Body of pancreas (tissue), 4 donors: ENCODE data around the gene CDH7. TPM values are rescaled to one million over a fixed set of nuclear protein-coding genes. Genes with fewer than 3 reads are reported as not detected.

Source experiments
- ATAC-seq: fragments of 150-250 bp; one replicate; pipeline ENCODE4 v1.9.1; 2016
- DNase-seq, 4 donors: peaks; one replicate each; pipeline ENCODE4 v3.0.0-alpha.2; 2019
- H3K27ac ChIP-seq, 4 donors: fragments of 200-600 bp; sonication (generic); 1 replicate in 3 of 4; 2 replicates in 1 of 4; pipeline versions ENCODE4 v1.5.1 to v1.6.1; 2016 to 2019; ENCODE audit warnings: mild to moderate bottlenecking in 1 of 4, mixed read lengths in 1 of 4, moderate library complexity in 1 of 4
- H3K27me3 ChIP-seq, 2 donors: fragments of 200-600 bp; sonication (generic); one replicate each; pipeline ENCODE4 v1.6.0; 2016; ENCODE audit warnings: mild to moderate bottlenecking in 1 of 2
- H3K36me3 ChIP-seq, 2 donors: fragments of 200-600 bp; sonication (generic); replicated peaks in 1 of 2; 2 replicates each; pipeline ENCODE4 v1.5.1; 2016; ENCODE audit warnings: low read depth in 2 of 2; ENCODE audit not compliant: insufficient read depth in 1 of 2
- H3K4me1 ChIP-seq: fragments of 200-600 bp; sonication (generic); one replicate; pipeline ENCODE4 v1.6.0; 2016
- H3K4me3 ChIP-seq, 2 donors: fragments of 200-600 bp; sonication (generic); 1 replicate in 1 of 2; 2 replicates in 1 of 2; pipeline ENCODE4 v1.5.1; 2016 to 2019
- H3K9me3 ChIP-seq, 3 donors: fragments of 200-600 bp; sonication (generic); 1 replicate in 2 of 3; 2 replicates in 1 of 3; pipeline ENCODE4 v1.5.1; 2016
- CTCF ChIP-seq, 7 experiments: fragments of 450-650 bp in 4 of 7; fragments of 200-600 bp in 3 of 7; sonication (generic) in 3 of 7; IDR thresholded peaks; one replicate each; pipeline ENCODE4 v1.5.1; 2016 to 2019; ENCODE audit warnings: antibody characterized with exemption in 7 of 7
- POLR2A ChIP-seq, 3 donors: fragments of 450-650 bp; IDR thresholded peaks; one replicate each; pipeline ENCODE4 v1.6.1; 2016; ENCODE audit warnings: antibody characterized with exemption in 3 of 3, mild to moderate bottlenecking in 2 of 3
- WGBS, 2 donors: methylation state at CpG; one replicate each; pipeline ENCODE4 v1.1.5; 2017; 5-methylcytosine and 5-hydroxymethylcytosine counted together
- intact Hi-C: fragments of 100-400 bp; cut with DNase I; formaldehyde crosslinking; loops from one replicate; pipeline ENCODE4 v1.15.1; 2023
- total RNA-seq, 2 donors: library from RNA; depleted of rRNA; stranded (reverse); fragments of >200 nt; gene quantifications; one replicate each; pipeline ENCODE4 v1.1.0, GENCODE V29; 2016

The CDH7 gene
- total RNA-seq, 2 donors from 2014 or later = not detected

DNA sequence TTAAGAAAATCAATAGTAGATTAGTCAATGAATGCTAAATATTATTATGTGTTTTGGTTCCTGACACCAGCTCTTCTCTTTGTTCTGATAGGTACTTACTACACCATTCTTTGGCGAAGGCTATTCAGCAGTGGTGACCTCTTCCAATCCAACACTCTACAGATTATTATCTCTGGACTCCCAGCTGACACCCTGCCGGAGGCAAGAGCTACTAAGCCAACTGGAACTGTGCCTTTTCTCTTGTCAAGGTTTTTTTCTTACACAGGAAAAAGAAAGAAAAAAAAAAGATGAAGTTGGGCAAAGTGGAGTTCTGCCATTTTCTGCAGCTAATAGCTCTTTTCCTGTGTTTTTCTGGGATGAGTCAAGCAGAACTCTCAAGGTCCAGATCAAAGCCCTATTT, 11.7 kb downstream of the CDH7 start:
- TF ChIP-seq POLR2A (IDR thresholded peaks at IDR 0.05) = no peak
- TF ChIP-seq CTCF (IDR thresholded peaks at IDR 0.05) = no peak
- Histone ChIP-seq H3K9me3 (no peaks in the 10 kb centered on the region), H3K36me3 (no peaks in the 10 kb centered on the region), H3K27ac (no peak overlapping the region), H3K4me3 (no peak overlapping the region), H3K4me1 (no peaks in the 10 kb centered on the region), H3K27me3 (no peaks in the 10 kb centered on the region)
- WGBS, 2 donors = 38 to 49% methylated on average over 2 of the region's 2 CpGs
- DNase-seq (no peak), ATAC-seq (no peak)
- intact Hi-C loops = no loop called here

DNA sequence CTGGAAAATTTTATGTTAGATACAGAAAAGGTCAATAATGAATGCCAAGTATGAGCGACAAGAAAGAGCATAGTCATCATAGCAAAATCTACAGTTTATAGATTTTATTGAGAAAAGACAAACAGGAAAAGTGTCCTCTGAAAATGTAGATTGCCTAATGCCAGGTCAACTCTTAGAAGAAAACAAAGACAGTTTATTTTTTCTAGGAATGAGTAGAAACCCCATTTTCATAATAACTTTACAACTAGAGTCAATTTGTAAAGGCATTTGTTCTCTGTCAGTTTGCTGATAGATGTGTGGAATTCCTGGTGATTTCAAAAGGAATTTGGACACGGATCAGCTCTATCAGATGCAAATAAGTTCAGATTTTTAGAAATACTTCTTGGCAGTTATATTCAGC, 16.6 kb downstream of the CDH7 start:
- no peak for DNase-seq
- no peak overlapping the region for H3K4me3 ChIP-seq
- TF ChIP-seq POLR2A (IDR thresholded peaks at IDR 0.05) (no peak), CTCF (IDR thresholded peaks at IDR 0.05) (no peak)
- no peak overlapping the region for H3K27ac ChIP-seq
- H3K4me1 ChIP-seq = no peaks in the 10 kb centered on the region
- H3K36me3 ChIP-seq = no peaks in the 10 kb centered on the region
- no peaks in the 10 kb centered on the region for H3K27me3 ChIP-seq
- no peak for ATAC-seq
- 41 to 44% methylated on average over 2 of the region's 2 CpGs for WGBS, 2 donors
- H3K9me3 ChIP-seq = peaks cover 0 to 4% (median 0%) of the 10 kb centered on the region in 3 donors
- intact Hi-C loops = no loop called here

GRCh38 chr18:65768120-65768778, 17.4 kb downstream of the CDH7 start:
- H3K27me3 ChIP-seq = no peaks in the 10 kb centered on the region
- no peak for ATAC-seq
- WGBS, 2 donors = 71 to 75% methylated on average over 15 of the region's 15 CpGs

GRCh38 chr18:65769652-65770051, 18.8 kb downstream of the CDH7 start:
- Histone ChIP-seq H3K4me1 (no peaks in the 10 kb centered on the region), H3K9me3 (peaks cover 0 to 4% (median 0%) of the 10 kb centered on the region in 3 donors), H3K27ac (no peak overlapping the region), H3K27me3 (no peaks in the 10 kb centered on the region), H3K4me3 (no peak overlapping the region), H3K36me3 (no peaks in the 10 kb centered on the region)
- DNase-seq (no peak), ATAC-seq (no peak)
- intact Hi-C loops = no loop called here
- WGBS, 2 donors = 67 to 68% methylated on average over 4 of the region's 4 CpGs
- no peak for TF ChIP-seq CTCF (IDR thresholded peaks at IDR 0.05)
- TF ChIP-seq POLR2A (IDR thresholded peaks at IDR 0.05) = no peak

More at GRCh38 chr18:65768120-65768778, 17.4 kb downstream of the CDH7 start:
- intact Hi-C loops = no loop called here
- peaks cover 0 to 4% (median 0%) of the 10 kb centered on the region in 3 donors for H3K9me3 ChIP-seq
- no peak for DNase-seq
- H3K36me3 ChIP-seq = no peaks in the 10 kb centered on the region
- no peak overlapping the region for H3K27ac ChIP-seq
- H3K4me3 ChIP-seq = no peak overlapping the region
- no peaks in the 10 kb centered on the region for H3K4me1 ChIP-seq
- no peak for TF ChIP-seq CTCF (IDR thresholded peaks at IDR 0.05)
- TF ChIP-seq POLR2A (IDR thresholded peaks at IDR 0.05) = no peak

DNA sequence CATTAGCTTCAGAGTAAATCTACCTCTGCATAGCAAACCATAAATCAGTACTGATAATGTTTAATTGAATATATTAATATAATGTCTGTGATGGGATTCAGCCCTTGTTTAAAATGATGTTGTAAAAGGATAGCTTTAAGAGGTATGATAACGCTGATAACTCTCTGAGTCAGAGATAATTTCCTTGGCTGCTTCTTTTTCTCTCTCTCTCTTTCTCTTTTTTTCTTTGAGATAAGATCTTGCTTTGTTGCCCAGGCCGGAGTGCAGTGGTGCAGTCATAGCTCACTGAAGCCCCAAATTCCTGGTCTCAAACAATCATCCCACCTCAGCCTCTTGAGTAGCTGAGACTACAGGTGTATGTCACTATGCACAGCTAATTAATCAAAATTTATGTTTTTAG, 35.7 kb downstream of the CDH7 start:
- 49 to 65% methylated on average over 2 of the region's 2 CpGs for WGBS, 2 donors
- TF ChIP-seq POLR2A (IDR thresholded peaks at IDR 0.05) (no peak), CTCF (IDR thresholded peaks at IDR 0.05) (no peak)
- H3K4me1 ChIP-seq = no peaks in the 10 kb centered on the region
- no peaks in the 10 kb centered on the region for H3K36me3 ChIP-seq
- no peak for ATAC-seq
- no peak for DNase-seq
- H3K9me3 ChIP-seq = no peaks in the 10 kb centered on the region
- H3K27ac ChIP-seq = no peak overlapping the region
- intact Hi-C loops = no loop called here
- H3K4me3 ChIP-seq = no peak overlapping the region
- H3K27me3 ChIP-seq = no peaks in the 10 kb centered on the region
